ENCODE measurements around the gene SEPTIN12. TPM values are rescaled to one million over a fixed set of nuclear protein-coding genes. Genes with fewer than 3 reads are reported as not detected.

The SEPTIN12 gene
- total RNA-seq, 1 experiment from 2014 or later = not detected

DNA sequence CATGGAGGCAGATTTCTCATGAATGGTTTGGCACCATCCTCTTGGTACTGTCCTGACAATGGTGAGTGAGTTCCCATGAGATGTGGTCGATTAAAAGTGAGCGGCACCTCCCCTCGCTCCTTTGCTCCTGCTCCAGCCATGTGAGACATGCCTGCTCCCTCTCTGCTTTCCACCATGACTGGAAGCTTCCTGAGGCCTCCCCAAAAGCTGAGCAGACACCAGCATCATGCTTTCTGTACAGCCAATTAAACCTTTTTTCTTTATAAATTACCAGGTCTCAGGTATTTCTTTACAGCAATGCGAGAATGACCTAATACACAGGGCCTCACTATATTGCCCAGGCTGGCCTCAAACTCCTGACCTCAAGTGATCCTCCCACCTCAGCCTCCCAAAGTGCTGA is 33.3 kb downstream of the SEPTIN12 start:
- Mint-ChIP-seq H3K4me1 (no peaks in the 10 kb centered on the region), H3K4me3 (no peak overlapping the region), H3K27me3 (ENCODE audit: low read depth) (no peaks in the 10 kb centered on the region), H3K9me3 (peaks cover 6% of the 10 kb centered on the region), H3K36me3 (peaks cover 57% of the 10 kb centered on the region), H3K27ac (no peak overlapping the region)
- TF ChIP-seq KAT7 (CRISPR knock-in tag; IDR thresholded peaks at IDR 0.05; ENCODE audit: borderline replicate concordance) (no peak), TEAD4 (CRISPR knock-in tag; IDR thresholded peaks at IDR 0.05) (no peak), ZNF423 (CRISPR knock-in tag; IDR thresholded peaks at IDR 0.05) (no peak), TEAD1 (CRISPR knock-in tag; IDR thresholded peaks at IDR 0.05) (no peak), ATF1 (CRISPR knock-in tag; IDR thresholded peaks at IDR 0.05) (no peak), ESRRA (CRISPR knock-in tag; IDR thresholded peaks at IDR 0.05; ENCODE audit: borderline replicate concordance) (no peak), NFE2L1 (CRISPR knock-in tag; IDR thresholded peaks at IDR 0.05) (no peak), NFYB (CRISPR knock-in tag; conservative IDR thresholded peaks at IDR 0.05; ENCODE audit: low read depth) (no peak), NFATC4 (CRISPR knock-in tag; IDR thresholded peaks at IDR 0.05) (no peak), ZNF138 (CRISPR knock-in tag; conservative IDR thresholded peaks at IDR 0.05) (no peak), ZNF263 (CRISPR knock-in tag; IDR thresholded peaks at IDR 0.05; ENCODE audit: low read depth) (no peak), ZNF396 (CRISPR knock-in tag; IDR thresholded peaks at IDR 0.05; ENCODE audit: borderline replicate concordance) (no peak), CBFB (CRISPR knock-in tag; IDR thresholded peaks at IDR 0.05; ENCODE audit: low read depth) (no peak)
- TF ChIP-seq, protein P1, sequence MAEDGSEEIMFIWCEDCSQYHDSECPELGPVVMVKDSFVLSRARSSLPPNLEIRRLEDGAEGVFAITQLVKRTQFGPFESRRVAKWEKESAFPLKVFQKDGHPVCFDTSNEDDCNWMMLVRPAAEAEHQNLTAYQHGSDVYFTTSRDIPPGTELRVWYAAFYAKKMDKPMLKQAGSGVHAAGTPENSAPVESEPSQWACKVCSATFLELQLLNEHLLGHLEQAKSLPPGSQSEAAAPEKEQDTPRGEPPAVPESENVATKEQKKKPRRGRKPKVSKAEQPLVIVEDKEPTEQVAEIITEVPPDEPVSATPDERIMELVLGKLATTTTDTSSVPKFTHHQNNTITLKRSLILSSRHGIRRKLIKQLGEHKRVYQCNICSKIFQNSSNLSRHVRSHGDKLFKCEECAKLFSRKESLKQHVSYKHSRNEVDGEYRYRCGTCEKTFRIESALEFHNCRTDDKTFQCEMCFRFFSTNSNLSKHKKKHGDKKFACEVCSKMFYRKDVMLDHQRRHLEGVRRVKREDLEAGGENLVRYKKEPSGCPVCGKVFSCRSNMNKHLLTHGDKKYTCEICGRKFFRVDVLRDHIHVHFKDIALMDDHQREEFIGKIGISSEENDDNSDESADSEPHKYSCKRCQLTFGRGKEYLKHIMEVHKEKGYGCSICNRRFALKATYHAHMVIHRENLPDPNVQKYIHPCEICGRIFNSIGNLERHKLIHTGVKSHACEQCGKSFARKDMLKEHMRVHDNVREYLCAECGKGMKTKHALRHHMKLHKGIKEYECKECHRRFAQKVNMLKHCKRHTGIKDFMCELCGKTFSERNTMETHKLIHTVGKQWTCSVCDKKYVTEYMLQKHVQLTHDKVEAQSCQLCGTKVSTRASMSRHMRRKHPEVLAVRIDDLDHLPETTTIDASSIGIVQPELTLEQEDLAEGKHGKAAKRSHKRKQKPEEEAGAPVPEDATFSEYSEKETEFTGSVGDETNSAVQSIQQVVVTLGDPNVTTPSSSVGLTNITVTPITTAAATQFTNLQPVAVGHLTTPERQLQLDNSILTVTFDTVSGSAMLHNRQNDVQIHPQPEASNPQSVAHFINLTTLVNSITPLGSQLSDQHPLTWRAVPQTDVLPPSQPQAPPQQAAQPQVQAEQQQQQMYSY (CRISPR knock-in tag; IDR thresholded peaks at IDR 0.05) = no peak
- TF ChIP-seq, protein P2, sequence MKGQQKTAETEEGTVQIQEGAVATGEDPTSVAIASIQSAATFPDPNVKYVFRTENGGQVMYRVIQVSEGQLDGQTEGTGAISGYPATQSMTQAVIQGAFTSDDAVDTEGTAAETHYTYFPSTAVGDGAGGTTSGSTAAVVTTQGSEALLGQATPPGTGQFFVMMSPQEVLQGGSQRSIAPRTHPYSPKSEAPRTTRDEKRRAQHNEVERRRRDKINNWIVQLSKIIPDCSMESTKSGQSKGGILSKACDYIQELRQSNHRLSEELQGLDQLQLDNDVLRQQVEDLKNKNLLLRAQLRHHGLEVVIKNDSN (CRISPR knock-in tag; IDR thresholded peaks at IDR 0.05) = no peak
- TF ChIP-seq, protein P3, sequence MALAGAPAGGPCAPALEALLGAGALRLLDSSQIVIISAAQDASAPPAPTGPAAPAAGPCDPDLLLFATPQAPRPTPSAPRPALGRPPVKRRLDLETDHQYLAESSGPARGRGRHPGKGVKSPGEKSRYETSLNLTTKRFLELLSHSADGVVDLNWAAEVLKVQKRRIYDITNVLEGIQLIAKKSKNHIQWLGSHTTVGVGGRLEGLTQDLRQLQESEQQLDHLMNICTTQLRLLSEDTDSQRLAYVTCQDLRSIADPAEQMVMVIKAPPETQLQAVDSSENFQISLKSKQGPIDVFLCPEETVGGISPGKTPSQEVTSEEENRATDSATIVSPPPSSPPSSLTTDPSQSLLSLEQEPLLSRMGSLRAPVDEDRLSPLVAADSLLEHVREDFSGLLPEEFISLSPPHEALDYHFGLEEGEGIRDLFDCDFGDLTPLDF (CRISPR knock-in tag; IDR thresholded peaks at IDR 0.05) = no peak
- TF ChIP-seq, protein P4, sequence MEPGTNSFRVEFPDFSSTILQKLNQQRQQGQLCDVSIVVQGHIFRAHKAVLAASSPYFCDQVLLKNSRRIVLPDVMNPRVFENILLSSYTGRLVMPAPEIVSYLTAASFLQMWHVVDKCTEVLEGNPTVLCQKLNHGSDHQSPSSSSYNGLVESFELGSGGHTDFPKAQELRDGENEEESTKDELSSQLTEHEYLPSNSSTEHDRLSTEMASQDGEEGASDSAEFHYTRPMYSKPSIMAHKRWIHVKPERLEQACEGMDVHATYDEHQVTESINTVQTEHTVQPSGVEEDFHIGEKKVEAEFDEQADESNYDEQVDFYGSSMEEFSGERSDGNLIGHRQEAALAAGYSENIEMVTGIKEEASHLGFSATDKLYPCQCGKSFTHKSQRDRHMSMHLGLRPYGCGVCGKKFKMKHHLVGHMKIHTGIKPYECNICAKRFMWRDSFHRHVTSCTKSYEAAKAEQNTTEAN (CRISPR knock-in tag; IDR thresholded peaks at IDR 0.05) = no peak
- TF ChIP-seq, protein P5, sequence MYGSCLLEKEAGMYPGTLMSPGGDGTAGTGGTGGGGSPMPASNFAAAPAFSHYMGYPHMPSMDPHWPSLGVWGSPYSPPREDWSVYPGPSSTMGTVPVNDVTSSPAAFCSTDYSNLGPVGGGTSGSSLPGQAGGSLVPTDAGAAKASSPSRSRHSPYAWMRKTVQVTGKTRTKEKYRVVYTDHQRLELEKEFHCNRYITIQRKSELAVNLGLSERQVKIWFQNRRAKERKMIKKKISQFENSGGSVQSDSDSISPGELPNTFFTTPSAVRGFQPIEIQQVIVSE (CRISPR knock-in tag; IDR thresholded peaks at IDR 0.05; ENCODE audit: borderline replicate concordance) = no peak
- TF ChIP-seq, protein P6, sequence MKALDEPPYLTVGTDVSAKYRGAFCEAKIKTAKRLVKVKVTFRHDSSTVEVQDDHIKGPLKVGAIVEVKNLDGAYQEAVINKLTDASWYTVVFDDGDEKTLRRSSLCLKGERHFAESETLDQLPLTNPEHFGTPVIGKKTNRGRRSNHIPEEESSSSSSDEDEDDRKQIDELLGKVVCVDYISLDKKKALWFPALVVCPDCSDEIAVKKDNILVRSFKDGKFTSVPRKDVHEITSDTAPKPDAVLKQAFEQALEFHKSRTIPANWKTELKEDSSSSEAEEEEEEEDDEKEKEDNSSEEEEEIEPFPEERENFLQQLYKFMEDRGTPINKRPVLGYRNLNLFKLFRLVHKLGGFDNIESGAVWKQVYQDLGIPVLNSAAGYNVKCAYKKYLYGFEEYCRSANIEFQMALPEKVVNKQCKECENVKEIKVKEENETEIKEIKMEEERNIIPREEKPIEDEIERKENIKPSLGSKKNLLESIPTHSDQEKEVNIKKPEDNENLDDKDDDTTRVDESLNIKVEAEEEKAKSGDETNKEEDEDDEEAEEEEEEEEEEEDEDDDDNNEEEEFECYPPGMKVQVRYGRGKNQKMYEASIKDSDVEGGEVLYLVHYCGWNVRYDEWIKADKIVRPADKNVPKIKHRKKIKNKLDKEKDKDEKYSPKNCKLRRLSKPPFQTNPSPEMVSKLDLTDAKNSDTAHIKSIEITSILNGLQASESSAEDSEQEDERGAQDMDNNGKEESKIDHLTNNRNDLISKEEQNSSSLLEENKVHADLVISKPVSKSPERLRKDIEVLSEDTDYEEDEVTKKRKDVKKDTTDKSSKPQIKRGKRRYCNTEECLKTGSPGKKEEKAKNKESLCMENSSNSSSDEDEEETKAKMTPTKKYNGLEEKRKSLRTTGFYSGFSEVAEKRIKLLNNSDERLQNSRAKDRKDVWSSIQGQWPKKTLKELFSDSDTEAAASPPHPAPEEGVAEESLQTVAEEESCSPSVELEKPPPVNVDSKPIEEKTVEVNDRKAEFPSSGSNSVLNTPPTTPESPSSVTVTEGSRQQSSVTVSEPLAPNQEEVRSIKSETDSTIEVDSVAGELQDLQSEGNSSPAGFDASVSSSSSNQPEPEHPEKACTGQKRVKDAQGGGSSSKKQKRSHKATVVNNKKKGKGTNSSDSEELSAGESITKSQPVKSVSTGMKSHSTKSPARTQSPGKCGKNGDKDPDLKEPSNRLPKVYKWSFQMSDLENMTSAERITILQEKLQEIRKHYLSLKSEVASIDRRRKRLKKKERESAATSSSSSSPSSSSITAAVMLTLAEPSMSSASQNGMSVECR (CRISPR knock-in tag; IDR thresholded peaks at IDR 0.05; ENCODE audit: borderline replicate concordance) = no peak
- TF ChIP-seq, protein P7, sequence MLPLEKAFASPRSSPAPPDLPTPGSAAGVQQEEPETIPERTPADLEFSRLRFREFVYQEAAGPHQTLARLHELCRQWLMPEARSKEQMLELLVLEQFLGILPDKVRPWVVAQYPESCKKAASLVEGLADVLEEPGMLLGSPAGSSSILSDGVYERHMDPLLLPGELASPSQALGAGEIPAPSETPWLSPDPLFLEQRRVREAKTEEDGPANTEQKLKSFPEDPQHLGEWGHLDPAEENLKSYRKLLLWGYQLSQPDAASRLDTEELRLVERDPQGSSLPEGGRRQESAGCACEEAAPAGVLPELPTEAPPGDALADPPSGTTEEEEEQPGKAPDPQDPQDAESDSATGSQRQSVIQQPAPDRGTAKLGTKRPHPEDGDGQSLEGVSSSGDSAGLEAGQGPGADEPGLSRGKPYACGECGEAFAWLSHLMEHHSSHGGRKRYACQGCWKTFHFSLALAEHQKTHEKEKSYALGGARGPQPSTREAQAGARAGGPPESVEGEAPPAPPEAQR (CRISPR knock-in tag; IDR thresholded peaks at IDR 0.05) = no peak
- ATAC-seq (no peak), DNase-seq (ENCODE audit: low spot score) (no peak)
- ChIA-PET CTCF (no interaction called here), POLR2A (no interaction called here)
